HG02642 (cell line): ENCODE results near the gene LIN7C.

Experiments
- ATAC-seq: cut with Tn5 transposase; IDR thresholded peaks from one replicate; pipeline ENCODE4 v1.9.1; 2021; ENCODE audit warnings: mild to moderate bottlenecking; ENCODE audit not compliant: unreplicated experiment, poor library complexity

LIN7C gene

GRCh38 chr11:27512238-27512637, 5.7 kb upstream of the LIN7C start:
- ATAC-seq, result no peak

- ATAC-seq, result no peak
Observed at GRCh38 chr11:27509908-27510307, 3.3 kb upstream of the LIN7C start.

GRCh38 chr11:27507557-27508322, 1.2 kb upstream of the LIN7C start:
- no peak for ATAC-seq

- peak; percentile 6 for ATAC-seq
Observed at GRCh38 chr11:27505781-27506180, 788 bp downstream of the LIN7C start.

- no peak for ATAC-seq
Observed at GRCh38 chr11:27504205-27504604, 2.4 kb downstream of the LIN7C start.

- no peak for ATAC-seq
Observed at GRCh38 chr11:27501100-27501499, 5.5 kb downstream of the LIN7C start.

GRCh38 chr11:27497911-27498310, 8.7 kb downstream of the LIN7C start:
- ATAC-seq, result no peak

- peak; percentile 56 for ATAC-seq
Observed at GRCh38 chr11:27497284-27497866, 9.2 kb downstream of the LIN7C start.

GRCh38 chr11:27496461-27496860, 10.1 kb downstream of the LIN7C start:
- no peak for ATAC-seq

- no peak for ATAC-seq
Observed at GRCh38 chr11:27495710-27496300, 10.8 kb downstream of the LIN7C start.

GRCh38 chr11:27489092-27489491, 17.5 kb downstream of the LIN7C start:
- no peak for ATAC-seq

GRCh38 chr11:27487706-27488105, 18.9 kb downstream of the LIN7C start:
- ATAC-seq, result no peak

- no peak for ATAC-seq
Observed at GRCh38 chr11:27485930-27486773, 20.4 kb downstream of the LIN7C start.

GRCh38 chr11:27482793-27483192, 23.8 kb downstream of the LIN7C start:
- no peak for ATAC-seq

- ATAC-seq, result no peak
Observed at GRCh38 chr11:27481992-27482391, 24.6 kb downstream of the LIN7C start.

- no peak for ATAC-seq
Observed at GRCh38 chr11:27477831-27478230, 28.7 kb downstream of the LIN7C start.

- no peak for ATAC-seq
Observed at GRCh38 chr11:27477243-27477642, 29.3 kb downstream of the LIN7C start.

- no peak for ATAC-seq
Observed at GRCh38 chr11:27475622-27476021, 30.9 kb downstream of the LIN7C start.

GRCh38 chr11:27473017-27473406, 33.6 kb downstream of the LIN7C start:
- no peak for ATAC-seq

- ATAC-seq, result peak; percentile 89
Observed at GRCh38 chr11:27472398-27473016, 34.1 kb downstream of the LIN7C start, which contains the start of gene LGR4. Gene LGR4 (minus strand): TSS chr11:27472790. CDS start chr11:27472302, 488 bp downstream.
